ENCODE results near the gene TMEM253. TPM values are rescaled to one million over a fixed set of nuclear protein-coding genes. Genes with fewer than 3 reads are reported as not detected.

TMEM253 gene
- total and polyA plus RNA-seq, 4 donors, result 0.14 to 0.25 (median 0.19) TPM; not detected in 1

DNA sequence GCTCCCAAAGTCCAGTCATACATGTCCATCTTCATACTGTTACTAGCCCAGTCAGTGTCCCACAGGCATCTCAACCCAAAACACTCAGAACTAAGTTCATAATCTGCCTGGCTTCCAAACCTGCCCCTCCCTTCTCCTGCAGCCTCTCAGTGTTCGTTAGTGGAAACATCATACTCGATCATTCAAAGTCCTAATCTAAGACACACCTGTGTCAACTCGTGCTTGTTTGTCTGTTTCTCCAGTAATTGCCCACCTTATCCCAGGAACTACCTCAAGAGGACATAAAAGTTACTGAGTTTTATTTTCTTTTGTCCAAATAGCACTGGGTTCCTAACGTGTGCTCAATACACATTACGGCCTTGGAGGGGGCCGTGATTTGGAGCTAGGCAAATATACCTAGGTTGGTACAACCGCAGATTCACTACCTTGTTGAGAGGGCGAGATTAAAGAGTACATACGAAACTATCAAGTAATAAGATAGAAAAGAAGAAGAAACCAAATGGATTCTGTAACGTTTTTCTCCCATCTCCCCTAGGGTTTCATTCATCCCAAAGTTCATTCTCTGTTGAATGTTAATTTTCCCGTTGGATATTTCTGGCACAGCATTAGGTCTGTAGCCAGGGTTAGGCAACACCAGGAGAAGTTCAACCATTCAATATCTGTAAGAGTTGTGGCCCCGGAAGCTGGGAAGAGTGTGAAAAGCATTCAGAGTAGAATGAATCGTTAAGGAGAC is 40.1 kb upstream of the TMEM253 start (continued):
- TF ChIP-seq HNF4A (conservative IDR thresholded peaks at IDR 0.05), result peak in 1 of 2 donors; percentile 35
- TF ChIP-seq FOXA2 (IDR thresholded peaks at IDR 0.05), result no peak
- TF ChIP-seq JUND (IDR thresholded peaks at IDR 0.05), result no peak
- peak; percentile 34 for TF ChIP-seq SP1 (IDR thresholded peaks at IDR 0.05)
- no peak for TF ChIP-seq TAF1 (conservative IDR thresholded peaks at IDR 0.05)
- no peak for TF ChIP-seq ATF3 (IDR thresholded peaks at IDR 0.05)

GRCh38 chr14:21061347-21061668 is 39.6 kb upstream of the TMEM253 start:
- H3K27ac ChIP-seq (ENCODE audit: low read depth in 1 of 2, low read length in 2 of 2), result peak overlapping the region; percentile 85 to 93
- no peaks in the 10 kb centered on the region for H3K36me3 ChIP-seq (ENCODE audit: control insufficient read depth in 4 of 4, insufficient read depth in 3 of 4, low read depth in 1 of 4, low read length in 3 of 4)
- no peak for DNase-seq (ENCODE audit: low spot score)
- H3K4me1 ChIP-seq (ENCODE audit: control insufficient read depth in 4 of 4, insufficient read depth in 4 of 4, low read length in 3 of 4), result peaks cover 5 to 47% (median 36%) of the 10 kb centered on the region in 4 donors
- peak overlapping the region; percentile 17 to 80 for H3K9ac ChIP-seq (ENCODE audit: low read depth in 1 of 2, low read length in 2 of 2)
- H3K9me3 ChIP-seq (ENCODE audit: control insufficient read depth in 4 of 4, low read length in 3 of 4), result no peaks in the 10 kb centered on the region
- peak overlapping the region; percentile 46 to 67 (median 47) for H3K4me3 ChIP-seq (ENCODE audit: low read depth in 1 of 3, low read length in 3 of 3)
- TF ChIP-seq YY1 (IDR thresholded peaks at IDR 0.05), result no peak
- TF ChIP-seq FOXA1 (IDR thresholded peaks at IDR 0.05), result no peak
- no peaks in the 10 kb centered on the region for H3K27me3 ChIP-seq (ENCODE audit: control insufficient read depth in 4 of 4, insufficient read depth in 4 of 4, low read length in 3 of 4)
- WGBS, result 57% methylated on average over 3 of the region's 3 CpGs

DNA sequence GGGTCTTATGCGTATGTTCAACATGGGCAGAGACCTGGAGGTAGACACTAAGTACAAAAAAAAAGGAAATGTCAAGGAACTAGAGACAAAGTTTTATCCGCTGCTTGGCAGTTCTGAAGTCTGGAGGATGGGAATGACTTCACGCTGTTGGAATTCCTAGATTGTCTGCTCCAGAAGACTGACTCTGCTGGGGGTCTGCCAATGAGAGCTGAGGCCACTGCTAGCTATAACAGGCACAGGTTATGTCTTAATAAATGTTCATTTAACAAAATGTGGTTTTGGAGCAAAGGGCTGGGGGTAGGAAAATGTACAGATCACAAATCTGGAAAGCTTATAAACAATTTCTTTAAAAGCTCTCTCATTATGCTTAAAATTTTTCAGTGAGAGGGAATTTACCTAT is 37.4 kb upstream of the TMEM253 start:
- H3K36me3 ChIP-seq (ENCODE audit: control insufficient read depth in 4 of 4, insufficient read depth in 3 of 4, low read depth in 1 of 4, low read length in 3 of 4), result no peaks in the 10 kb centered on the region
- TF ChIP-seq JUND (IDR thresholded peaks at IDR 0.05), result peak in 1 of 2 donors; percentile 44
- TF ChIP-seq REST (IDR thresholded peaks at IDR 0.05), result no peak
- peak overlapping the region; percentile 40 to 43 for H3K27ac ChIP-seq (ENCODE audit: low read depth in 1 of 2, low read length in 2 of 2)
- peak overlapping the region in 1 of 2 donors; percentile 24 for H3K9ac ChIP-seq (ENCODE audit: low read depth in 1 of 2, low read length in 2 of 2)
- no peak overlapping the region for H3K4me3 ChIP-seq (ENCODE audit: low read depth in 1 of 3, low read length in 3 of 3)
- H3K4me1 ChIP-seq (ENCODE audit: control insufficient read depth in 4 of 4, insufficient read depth in 4 of 4, low read length in 3 of 4), result peaks cover 2 to 54% (median 41%) of the 10 kb centered on the region in 4 donors
- H3K9me3 ChIP-seq (ENCODE audit: control insufficient read depth in 4 of 4, low read length in 3 of 4), result no peaks in the 10 kb centered on the region
- no peaks in the 10 kb centered on the region for H3K27me3 ChIP-seq (ENCODE audit: control insufficient read depth in 4 of 4, insufficient read depth in 4 of 4, low read length in 3 of 4)
- DNase-seq (ENCODE audit: low spot score), result no peak
- 72% methylated on average over 3 of the region's 3 CpGs for WGBS

DNA sequence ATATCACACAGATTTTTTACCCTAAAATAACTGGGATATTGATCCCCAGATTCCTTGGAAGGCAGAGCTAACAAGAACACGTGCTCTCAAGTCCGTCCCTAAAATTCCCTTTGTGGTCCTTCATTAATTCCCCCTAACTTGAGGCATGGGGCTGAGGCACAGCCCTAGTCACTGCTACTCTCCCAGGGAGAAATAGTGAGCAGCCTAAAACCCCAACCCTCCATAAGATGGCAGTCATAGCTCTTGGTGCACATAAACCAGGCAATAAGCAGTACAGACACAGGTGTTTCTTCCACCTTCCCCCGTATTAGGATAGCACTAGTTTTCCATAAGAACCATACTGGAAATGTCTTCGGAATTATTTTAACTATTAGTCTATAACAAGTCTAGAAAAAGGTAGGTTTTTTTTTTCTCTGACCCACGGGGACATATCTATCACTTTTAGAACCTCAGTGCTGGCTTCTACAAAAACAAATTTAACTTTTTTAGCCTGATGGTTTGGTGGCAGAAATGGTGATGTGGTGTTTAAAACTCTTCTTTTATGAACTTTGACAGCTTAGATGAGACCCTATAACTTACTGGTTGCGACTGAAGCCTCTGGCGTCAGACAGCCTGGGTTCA is 33.9 kb upstream of the TMEM253 start:
- DNase-seq (ENCODE audit: low spot score), result no peak
- Histone ChIP-seq H3K9me3 (ENCODE audit: control insufficient read depth in 4 of 4, low read length in 3 of 4) (no peaks in the 10 kb centered on the region), H3K27ac (ENCODE audit: low read depth in 1 of 2, low read length in 2 of 2) (no peak overlapping the region)

More for the DNA sequence above, 33.9 kb upstream of the TMEM253 start:
- Histone ChIP-seq H3K4me3 (ENCODE audit: low read depth in 1 of 3, low read length in 3 of 3) (no peak overlapping the region), H3K9ac (ENCODE audit: low read depth in 1 of 2, low read length in 2 of 2) (peak overlapping the region in 1 of 2 donors; percentile 37), H3K4me1 (ENCODE audit: control insufficient read depth in 4 of 4, insufficient read depth in 4 of 4, low read length in 3 of 4) (peaks cover 11 to 65% (median 51%) of the 10 kb centered on the region in 4 donors), H3K27me3 (ENCODE audit: control insufficient read depth in 4 of 4, insufficient read depth in 4 of 4, low read length in 3 of 4) (no peaks in the 10 kb centered on the region), H3K36me3 (ENCODE audit: control insufficient read depth in 4 of 4, insufficient read depth in 3 of 4, low read depth in 1 of 4, low read length in 3 of 4) (no peaks in the 10 kb centered on the region)
- TF ChIP-seq CTCF (IDR thresholded peaks at IDR 0.05; ENCODE audit: low read depth, low read length, missing input control) (peak; percentile 6), EGR1 (IDR thresholded peaks at IDR 0.05; ENCODE audit: low read depth in 2 of 2) (no peak), NR2F2 (IDR thresholded peaks at IDR 0.05) (no peak), RAD21 (IDR thresholded peaks at IDR 0.05) (peak; percentile 63 to 73)
- WGBS, result 69% methylated on average over 7 of the region's 7 CpGs

All from liver (tissue), 9 donors.